T-helper 2 cell (primary cell): ENCODE measurements around the gene CRTC1.

Experiments used
- DNase-seq, 5 experiments: peaks; one replicate each; pipeline versions ENCODE4 v3.0.0 to v3.0.0-alpha.2; 2012 to 2022

Gene CRTC1

DNA sequence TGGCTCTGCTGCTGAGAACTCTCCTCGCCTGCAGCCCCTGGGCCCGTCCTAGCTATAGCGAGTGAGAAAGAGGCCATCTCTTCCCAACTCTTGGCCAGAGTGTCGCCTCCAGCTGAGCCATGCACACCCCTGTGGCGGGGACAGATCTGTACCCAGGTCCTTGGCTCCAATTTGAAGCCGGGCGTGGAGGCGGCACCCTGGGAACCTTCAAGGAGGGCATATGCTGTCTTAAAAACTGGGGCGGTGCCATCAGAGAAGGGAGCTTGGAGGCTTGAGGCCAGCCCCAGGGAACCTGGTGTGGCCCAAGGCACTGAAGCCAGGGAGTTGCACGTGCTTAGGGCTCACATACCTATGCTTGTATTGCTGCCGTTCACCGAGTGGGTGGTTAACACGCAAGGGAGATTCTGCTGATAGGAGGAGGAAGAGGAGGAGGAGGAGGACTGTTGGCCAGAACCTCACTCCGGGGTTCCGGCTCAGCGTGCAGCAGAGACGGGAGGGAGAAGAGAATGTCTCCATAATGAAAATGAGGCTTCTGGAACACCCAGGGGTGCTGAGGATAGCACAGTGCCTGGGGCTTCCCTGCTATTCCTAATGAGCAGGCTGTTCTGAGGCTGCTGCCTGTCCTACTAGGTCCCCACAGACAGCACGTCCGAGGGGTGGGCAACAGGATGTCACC lies 67.0 kb downstream of the CRTC1 start:
- no peak for DNase-seq

- no peak for DNase-seq
These were observed 68.1 kb downstream of the CRTC1 start for GRCh38 chr19:18751571-18751970.

GRCh38 chr19:18754501-18754900 lies 71.0 kb downstream of the CRTC1 start:
- DNase-seq: no peak

DNA sequence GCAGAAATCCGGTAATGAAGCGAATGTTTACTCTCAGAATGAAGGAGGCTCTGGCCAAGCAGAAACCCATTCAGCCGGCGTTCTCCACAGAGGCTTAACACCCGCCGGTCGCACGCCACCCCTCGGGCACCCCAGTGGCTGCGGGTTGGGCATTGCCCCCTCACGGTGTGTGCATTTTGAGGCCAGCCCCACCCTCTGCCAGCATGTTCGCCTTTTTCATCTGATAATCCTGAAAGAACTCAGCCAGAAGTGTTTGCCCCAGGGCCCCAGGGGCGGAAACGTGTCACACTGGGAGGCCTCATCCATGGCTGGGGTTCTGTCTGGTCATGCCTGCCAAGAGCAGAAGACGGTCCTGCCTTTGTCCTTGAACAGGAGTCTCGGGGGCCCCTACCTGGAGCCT lies 73.4 kb downstream of the CRTC1 start:
- DNase-seq: no peak

DNA sequence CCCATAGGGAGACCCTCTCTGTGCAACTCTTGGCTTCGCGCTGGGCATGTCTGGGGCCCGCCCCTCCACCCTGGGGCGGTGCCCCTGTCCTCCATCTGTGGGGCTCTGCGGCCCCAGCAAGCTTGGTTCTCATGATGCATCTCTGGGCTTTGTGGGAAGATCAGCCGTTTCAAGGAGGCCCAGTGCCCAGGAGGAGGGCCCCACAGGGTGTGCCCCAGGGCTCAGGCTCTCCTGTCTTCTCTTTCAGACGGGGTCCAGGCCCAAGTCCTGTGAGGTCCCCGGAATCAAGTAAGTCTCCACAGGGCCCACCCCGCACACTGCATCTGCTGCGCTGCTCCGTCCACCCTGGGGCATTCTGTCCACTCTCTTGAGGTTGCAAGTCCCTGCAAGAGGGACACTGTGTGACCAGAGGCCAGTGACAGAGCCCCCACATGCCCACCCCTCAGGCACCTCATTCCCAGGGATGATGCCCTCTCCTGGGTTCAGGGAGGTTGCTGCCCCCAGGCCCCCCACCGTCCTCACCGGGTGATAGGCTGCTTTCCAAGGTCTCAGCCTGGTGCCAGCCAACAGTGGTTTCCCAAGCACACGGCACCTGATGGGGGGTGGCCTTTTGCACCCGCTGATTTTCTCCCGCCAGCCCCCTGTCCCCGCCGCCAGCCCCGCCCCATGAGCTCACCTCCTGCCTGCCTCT lies 76.0 kb downstream of the CRTC1 start:
- no peak for DNase-seq

- DNase-seq: no peak
These were observed 76.5 kb downstream of the CRTC1 start for GRCh38 chr19:18759995-18760426.

- no peak for DNase-seq
These were observed 77.2 kb downstream of the CRTC1 start for GRCh38 chr19:18760440-18761383.

GRCh38 chr19:18761531-18762110 lies 78.1 kb downstream of the CRTC1 start:
- DNase-seq: no peak

- no peak for DNase-seq
These were observed 78.9 kb downstream of the CRTC1 start for GRCh38 chr19:18762125-18763023.

GRCh38 chr19:18763674-18764590 lies 80.5 kb downstream of the CRTC1 start:
- DNase-seq: no peak

DNA sequence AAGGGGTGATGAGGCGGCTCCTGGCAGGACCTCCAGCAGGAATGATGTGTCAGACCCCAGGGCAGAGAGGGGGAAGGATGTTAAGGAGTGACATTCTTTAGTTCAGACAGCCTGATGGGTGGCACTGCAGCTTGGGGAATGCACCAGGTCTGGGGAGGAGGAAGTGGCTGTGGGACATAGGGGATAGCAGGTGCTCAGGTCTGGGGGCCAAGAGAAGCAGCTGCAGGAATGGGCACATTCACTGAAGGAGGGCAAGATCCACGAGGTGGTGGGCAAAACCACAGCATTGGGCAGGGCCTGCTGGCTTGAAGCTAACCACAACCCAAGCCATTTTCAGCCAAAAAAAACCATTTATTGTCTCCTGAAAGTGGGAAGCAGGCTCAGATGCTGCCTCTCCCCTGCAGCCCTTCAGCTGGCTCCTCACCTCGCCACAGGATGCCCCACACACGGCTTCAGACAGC lies 81.1 kb downstream of the CRTC1 start:
- DNase-seq: no peak

- DNase-seq: no peak
These were observed 81.7 kb downstream of the CRTC1 start for GRCh38 chr19:18765224-18765623.

DNA sequence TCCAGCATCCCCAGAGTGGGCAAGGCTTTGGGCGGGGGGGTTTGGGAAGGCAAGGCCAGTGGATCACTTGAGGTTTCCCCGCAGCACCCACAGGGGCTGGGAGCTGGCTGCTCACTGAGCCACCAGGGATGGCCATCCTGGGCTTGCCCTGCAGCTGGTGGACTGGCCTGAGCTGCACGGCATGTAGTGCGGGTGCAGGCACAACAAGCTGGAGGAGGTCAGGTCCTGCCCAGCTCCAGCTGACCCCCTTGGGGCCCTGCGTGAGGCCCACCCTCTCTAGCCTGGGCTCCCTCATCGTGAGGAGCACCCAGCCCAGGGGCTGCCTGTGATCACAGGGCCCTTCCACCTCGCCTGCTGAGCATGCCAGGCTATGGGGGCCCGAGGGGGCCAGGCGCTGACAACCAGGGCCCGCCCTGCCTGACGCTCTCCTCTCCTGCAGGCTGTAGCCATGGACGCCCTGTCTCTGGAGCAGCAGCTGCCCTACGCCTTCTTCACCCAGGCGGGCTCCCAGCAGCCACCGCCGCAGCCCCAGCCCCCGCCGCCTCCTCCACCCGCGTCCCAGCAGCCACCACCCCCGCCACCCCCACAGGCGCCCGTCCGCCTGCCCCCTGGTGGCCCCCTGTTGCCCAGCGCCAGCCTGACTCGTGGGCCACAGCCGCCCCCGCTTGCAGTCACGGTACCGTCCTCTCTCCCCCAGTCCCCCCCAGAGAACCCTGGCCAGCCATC lies 84.7 kb downstream of the CRTC1 start:
- no peak for DNase-seq

DNA sequence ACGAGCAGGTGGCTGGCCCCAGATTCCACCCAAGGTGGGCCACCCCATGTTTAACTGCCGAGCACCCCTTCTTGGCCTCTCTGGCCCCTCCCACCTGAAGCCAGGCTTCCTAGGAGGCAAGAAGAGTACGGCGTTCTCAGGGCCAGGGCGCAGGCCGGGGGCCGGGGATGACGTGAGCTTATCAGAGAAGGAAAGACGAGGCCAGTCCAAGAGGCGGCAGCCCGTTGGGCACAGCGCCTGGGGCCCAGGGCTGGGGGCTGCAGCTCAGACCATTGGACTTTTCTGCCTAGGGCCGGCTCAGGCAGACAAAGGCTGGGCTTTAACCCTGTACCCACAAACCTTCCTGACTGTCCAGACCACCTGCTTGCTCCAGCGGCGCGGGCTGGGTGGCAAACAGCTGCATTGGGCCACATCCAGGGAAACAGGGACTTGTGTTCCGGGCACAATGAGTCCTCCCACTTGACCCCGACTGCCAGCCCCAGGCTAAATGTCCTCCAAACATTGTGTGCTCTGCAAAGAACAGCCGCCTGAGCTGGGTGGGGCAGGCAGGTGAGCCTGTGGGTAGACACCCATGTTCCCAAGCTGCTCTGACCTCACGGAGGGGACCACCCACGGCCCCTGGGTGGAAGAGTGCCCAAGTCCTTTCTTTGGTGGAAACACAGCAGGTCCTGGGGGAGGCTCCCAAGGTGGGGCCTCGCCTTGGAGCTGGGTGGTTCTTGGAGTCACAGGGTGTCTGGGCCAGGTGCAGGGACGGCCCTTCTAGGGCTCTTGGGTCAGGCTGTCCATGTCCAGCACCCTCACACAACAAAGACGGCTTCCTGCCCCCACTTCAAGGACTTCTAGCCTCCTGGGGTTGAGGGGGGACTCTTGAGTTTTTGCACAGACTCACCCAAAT lies 85.8 kb downstream of the CRTC1 start:
- no peak for DNase-seq

GRCh38 chr19:18769989-18770528 lies 86.6 kb downstream of the CRTC1 start:
- no peak for DNase-seq

DNA sequence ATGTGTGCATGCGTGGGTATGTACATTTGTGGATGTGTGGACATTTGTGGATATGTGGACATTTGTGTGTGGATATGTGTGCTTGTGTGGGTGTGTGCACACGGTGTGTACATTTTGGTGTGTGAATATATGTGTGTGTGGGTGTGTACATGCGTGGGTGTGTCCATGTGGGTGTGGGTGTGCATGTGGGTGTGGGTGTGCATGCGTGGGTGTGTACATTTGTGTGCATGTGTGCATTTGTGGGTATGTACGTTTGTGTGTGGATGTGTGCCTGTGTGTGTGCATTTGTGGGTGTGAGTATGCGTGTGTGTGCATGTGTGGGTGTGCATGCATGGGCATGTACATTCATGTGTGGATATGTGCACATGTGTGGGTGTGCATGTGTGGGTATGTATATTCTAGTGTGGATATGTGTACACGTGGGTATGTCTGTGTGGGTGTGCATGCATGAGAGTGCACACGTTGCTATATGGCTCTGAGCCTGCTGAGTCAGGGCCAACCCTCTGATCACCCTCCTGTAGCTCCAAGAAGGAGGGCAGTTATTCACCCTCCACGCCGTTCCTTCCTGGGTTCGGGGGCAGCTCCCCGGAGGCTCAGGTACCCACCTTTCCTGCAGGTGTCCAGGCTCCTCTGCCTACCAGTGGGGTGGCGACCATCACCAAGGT lies 87.3 kb downstream of the CRTC1 start:
- DNase-seq: no peak

DNA sequence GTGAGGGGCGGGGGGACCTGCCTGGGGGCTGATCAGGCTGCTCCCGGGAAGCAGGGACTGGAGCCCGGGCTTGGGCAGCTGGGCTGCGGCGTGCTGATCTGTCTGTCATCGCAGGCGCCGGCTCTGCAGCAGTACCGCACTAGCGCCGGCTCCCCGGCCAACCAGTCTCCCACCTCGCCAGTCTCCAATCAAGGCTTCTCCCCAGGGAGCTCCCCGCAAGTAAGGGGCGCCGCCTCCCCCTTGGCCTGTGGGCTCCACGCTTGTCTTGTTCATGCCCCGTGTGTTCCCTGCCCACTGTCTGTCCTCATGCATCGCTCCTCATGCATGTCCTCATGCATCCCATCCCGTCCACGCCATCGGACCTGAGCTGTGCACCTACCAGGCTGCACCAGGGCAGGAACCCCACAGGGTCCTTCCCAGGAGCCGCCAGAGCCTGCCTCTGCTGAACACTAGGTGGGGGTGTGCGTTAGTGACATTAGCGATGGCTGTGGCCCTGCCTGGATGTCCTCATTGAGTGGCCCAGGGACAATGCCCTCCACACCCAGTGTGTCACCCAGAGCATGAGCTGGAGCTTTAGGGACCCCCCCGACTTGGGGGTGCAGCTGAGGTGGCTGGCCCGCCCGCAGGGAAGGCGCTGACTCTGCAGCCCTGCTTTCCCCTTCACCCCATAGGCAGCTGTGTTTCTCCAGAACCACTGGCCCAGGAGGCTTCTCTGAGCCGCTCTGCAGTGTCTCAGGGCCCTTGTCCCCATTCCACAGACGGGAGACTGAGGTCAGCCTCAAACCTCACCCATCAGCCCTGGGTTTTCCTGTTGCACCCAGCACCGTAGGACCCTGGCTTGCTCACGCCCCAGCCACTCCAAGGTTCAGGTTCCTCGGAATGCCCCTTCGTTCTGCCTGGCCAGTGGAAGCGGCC lies 88.1 kb downstream of the CRTC1 start:
- DNase-seq: no peak
